Measurements from ENCODE around the gene TTL. TPM values are rescaled to one million over a fixed set of nuclear protein-coding genes. Genes with fewer than 3 reads are reported as not detected.
"Not testable (repeated sequence)": the region's sequence is repeated elsewhere in the genome, so short reads cannot be mapped to it uniquely, and the experiment has no call there.

Gene TTL
- total RNA-seq, 2 donors from 2014 or later = 21.0 to 37.0 TPM

DNA sequence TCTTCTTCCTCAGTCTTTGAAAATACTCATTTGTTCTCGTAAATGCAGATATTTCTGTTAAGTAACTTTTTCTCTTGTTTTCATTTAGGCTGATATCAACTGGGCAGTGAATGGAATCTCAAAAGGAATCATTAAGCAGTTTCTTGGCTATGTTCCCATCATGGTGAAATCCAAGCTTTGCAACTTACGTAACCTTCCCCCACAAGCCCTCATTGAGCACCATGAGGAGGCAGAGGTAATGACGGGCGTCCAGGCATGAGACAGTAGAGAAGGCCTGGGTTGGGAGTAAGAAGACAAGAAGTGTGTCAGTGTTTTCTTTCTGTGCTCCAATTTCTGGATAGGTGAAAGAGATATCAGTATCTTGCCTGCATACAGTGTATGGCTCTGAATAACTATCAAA lies 65.4 kb downstream of the TTL start:
- Mint-ChIP-seq H3K27ac (no peak overlapping the region), H3K27me3 (no peaks in the 10 kb centered on the region), H3K9me3 (no peaks in the 10 kb centered on the region), H3K4me3 (no peak overlapping the region), H3K36me3 (peaks cover 32% of the 10 kb centered on the region), H3K4me1 (ENCODE audit: low read depth in 2 of 2) (peaks cover 5 to 14% of the 10 kb centered on the region in 2 donors)
- DNase-seq (ENCODE audit: low spot score) (no peak), ATAC-seq (no peak)

DNA sequence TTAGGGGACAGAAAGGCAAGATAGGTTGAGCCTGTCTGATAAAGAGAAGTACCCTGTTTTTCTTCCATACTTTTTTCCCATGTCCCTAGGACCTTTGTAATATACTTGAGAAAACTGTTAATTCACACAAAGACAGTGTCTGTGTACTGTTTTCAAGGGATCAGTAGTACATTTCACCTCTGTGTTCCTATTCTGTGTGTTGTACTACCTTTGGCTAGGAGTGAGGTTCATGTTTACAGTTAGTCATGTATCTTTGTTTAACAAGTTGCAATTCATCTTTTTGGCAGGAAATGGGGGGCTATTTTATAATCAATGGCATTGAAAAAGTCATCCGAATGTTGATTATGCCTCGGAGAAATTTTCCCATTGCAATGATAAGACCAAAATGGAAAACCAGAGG lies 67.0 kb downstream of the TTL start:
- H3K27ac Mint-ChIP-seq = no peak overlapping the region
- no peaks in the 10 kb centered on the region for H3K9me3 Mint-ChIP-seq
- no peak for DNase-seq (ENCODE audit: low spot score)
- H3K36me3 Mint-ChIP-seq = peaks cover 32% of the 10 kb centered on the region
- H3K27me3 Mint-ChIP-seq = no peaks in the 10 kb centered on the region
- no peak overlapping the region for H3K4me3 Mint-ChIP-seq
- no peak for ATAC-seq
- H3K4me1 Mint-ChIP-seq (ENCODE audit: low read depth in 2 of 2) = peaks cover 5 to 14% of the 10 kb centered on the region in 2 donors

DNA sequence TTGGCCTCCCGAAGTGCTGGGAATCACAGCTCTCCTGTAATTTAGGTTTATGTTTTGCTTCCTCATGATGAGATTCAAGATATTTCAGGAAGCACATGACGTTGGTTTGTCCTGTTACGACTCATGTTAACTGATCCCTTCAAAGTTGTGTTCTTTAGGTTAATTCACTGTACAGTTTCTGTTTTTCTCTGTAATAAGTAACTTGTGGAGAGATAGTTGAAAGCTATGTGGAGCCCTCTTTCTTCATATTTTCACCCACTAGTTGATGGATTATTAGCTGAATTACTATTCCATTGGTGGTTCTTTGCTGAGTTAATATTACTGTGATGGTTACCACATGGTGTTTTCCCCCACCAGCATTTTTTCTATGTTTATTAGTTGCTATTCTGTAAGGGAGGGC lies 84.1 kb downstream of the TTL start:
- Mint-ChIP-seq H3K9me3 (no peaks in the 10 kb centered on the region), H3K4me3 (no peak overlapping the region), H3K27me3 (no peaks in the 10 kb centered on the region), H3K27ac (no peak overlapping the region), H3K4me1 (ENCODE audit: low read depth in 2 of 2) (no peaks in the 10 kb centered on the region), H3K36me3 (peaks cover 48% of the 10 kb centered on the region)
- ATAC-seq = no peak
- no peak for DNase-seq (ENCODE audit: low spot score)

- not testable (repeated sequence) for ATAC-seq
Measured at GRCh38 chr2:112566508-112566907, 84.6 kb downstream of the TTL start.

DNA sequence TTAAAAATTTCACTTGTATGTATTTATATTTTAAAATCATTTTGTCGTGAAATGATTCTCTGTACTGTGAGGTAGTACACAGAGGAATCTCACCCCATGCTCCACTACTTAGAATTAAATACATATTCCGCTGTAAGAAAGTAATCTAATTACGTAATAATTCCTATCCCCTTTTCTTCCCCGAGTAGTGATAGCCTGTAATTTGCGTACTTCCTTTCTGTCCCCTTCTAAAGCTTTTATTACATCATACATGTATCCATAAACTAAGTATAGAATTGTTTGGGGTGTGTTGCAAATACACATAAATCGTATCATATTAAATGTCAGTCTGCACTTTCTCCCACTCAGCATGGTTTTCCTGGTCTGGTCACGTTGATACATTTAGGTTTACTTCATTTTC lies 90.0 kb downstream of the TTL start:
- H3K36me3 Mint-ChIP-seq = peaks cover 62% of the 10 kb centered on the region
- ATAC-seq (no peak), DNase-seq (ENCODE audit: low spot score) (no peak)
- H3K27me3 Mint-ChIP-seq = no peaks in the 10 kb centered on the region
- no peak overlapping the region for H3K4me3 Mint-ChIP-seq
- no peaks in the 10 kb centered on the region for H3K9me3 Mint-ChIP-seq
- no peak overlapping the region for H3K27ac Mint-ChIP-seq
- peaks cover 0 to 2% of the 10 kb centered on the region in 2 donors for H3K4me1 Mint-ChIP-seq (ENCODE audit: low read depth in 2 of 2)

More at GRCh38 chr2:112566508-112566907, 84.6 kb downstream of the TTL start:
- H3K36me3 Mint-ChIP-seq = peaks cover 50% of the 10 kb centered on the region
- not testable (repeated sequence) for DNase-seq (ENCODE audit: low spot score); H3K27ac Mint-ChIP-seq; H3K4me3 Mint-ChIP-seq; H3K9me3 Mint-ChIP-seq; H3K4me1 Mint-ChIP-seq (ENCODE audit: low read depth in 2 of 2); H3K27me3 Mint-ChIP-seq

DNA sequence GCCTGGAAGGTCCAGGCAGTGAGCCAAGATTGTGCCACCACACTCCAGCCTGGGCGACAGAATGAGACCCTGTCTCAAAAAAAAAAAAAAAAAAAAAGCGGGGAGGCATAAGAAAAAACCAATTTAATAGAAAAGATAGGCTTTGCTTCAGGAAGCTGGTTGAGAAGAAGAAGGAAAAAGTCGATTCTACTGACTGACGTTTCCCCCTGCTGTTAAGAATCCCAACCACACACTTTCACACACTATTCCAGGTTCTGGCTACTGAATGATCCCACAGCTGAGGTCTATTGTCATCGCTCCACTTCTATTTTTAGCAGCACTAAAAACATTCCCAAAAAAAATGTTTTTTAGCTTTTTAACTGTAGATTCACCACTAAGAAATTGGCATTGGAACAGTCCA lies 95.8 kb downstream of the TTL start:
- Mint-ChIP-seq H3K4me3 (no peak overlapping the region), H3K27ac (no peak overlapping the region), H3K36me3 (peaks cover 16% of the 10 kb centered on the region), H3K27me3 (no peaks in the 10 kb centered on the region), H3K4me1 (ENCODE audit: low read depth in 2 of 2) (peaks cover 0 to 5% of the 10 kb centered on the region in 2 donors), H3K9me3 (no peaks in the 10 kb centered on the region)
- DNase-seq (ENCODE audit: low spot score) (no peak), ATAC-seq (no peak)

DNA sequence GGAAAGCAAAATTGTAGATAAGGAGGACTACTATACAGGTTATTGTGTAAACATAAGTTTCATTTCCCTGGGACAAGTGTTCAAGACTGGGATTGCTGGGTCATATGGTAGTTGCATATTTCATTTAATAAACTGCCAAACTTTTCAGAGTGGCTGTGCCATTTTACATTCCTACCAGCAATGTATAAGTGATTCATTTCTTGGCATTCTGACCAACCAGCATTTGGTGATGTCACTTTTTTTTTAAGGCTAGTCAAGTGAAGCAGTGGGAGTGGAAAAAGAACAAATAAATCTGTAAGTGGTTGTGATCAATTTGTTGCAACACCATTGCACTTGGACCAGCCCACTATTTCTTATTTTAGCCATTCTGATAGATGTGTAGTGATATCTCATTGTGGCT lies 97.3 kb downstream of the TTL start:
- no peak for DNase-seq (ENCODE audit: low spot score)
- Mint-ChIP-seq H3K36me3 (peaks cover 16% of the 10 kb centered on the region), H3K27ac (no peak overlapping the region), H3K4me1 (ENCODE audit: low read depth in 2 of 2) (peaks cover 13 to 18% of the 10 kb centered on the region in 2 donors), H3K4me3 (no peak overlapping the region), H3K9me3 (no peaks in the 10 kb centered on the region), H3K27me3 (no peaks in the 10 kb centered on the region)
- ATAC-seq = no peak

GRCh38 chr2:112580084-112580483 lies 98.1 kb downstream of the TTL start:
- no peak overlapping the region for H3K27ac Mint-ChIP-seq
- H3K4me1 Mint-ChIP-seq (ENCODE audit: low read depth in 2 of 2) = peaks cover 20 to 26% of the 10 kb centered on the region in 2 donors
- DNase-seq (ENCODE audit: low spot score) (no peak), ATAC-seq (no peak)
- H3K4me3 Mint-ChIP-seq = no peak overlapping the region
- H3K27me3 Mint-ChIP-seq = no peaks in the 10 kb centered on the region
- H3K36me3 Mint-ChIP-seq = peaks cover 12% of the 10 kb centered on the region
- H3K9me3 Mint-ChIP-seq = no peaks in the 10 kb centered on the region

DNA sequence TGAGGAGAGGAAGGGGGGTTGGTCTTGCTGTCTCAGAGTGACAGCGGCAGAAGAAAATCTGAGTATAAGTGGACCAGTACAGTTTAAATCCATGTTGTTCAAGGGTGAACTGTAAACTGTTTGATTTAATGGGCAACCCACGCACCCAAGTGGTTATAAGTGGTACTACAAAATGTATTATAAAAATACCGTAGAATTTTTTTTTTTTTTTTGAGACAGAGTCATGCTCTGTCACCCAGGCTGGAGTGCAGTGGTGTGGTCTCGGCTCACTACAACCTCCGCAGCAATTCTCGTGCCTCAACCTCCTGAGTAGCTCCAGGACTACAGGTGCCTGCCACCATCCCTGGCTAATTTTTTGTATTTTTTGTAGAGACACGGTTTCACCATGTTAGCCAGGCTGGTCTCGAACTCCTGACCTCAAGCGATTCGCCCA lies 100.4 kb downstream of the TTL start:
- no peak for DNase-seq (ENCODE audit: low spot score)
- H3K27ac Mint-ChIP-seq = peak overlapping the region in 1 of 2 donors; percentile 96
- peak overlapping the region; percentile 7 for H3K4me3 Mint-ChIP-seq
- no peaks in the 10 kb centered on the region for H3K9me3 Mint-ChIP-seq
- peaks cover 37% of the 10 kb centered on the region in 2 donors for H3K4me1 Mint-ChIP-seq (ENCODE audit: low read depth in 2 of 2)
- peak in 1 of 2 donors; percentile 5 for ATAC-seq
- no peaks in the 10 kb centered on the region for H3K27me3 Mint-ChIP-seq
- no peaks in the 10 kb centered on the region for H3K36me3 Mint-ChIP-seq

- Mint-ChIP-seq H3K36me3 (peaks cover 4% of the 10 kb centered on the region), H3K9me3 (no peaks in the 10 kb centered on the region), H3K4me3 (peak overlapping the region; percentile 94), H3K27ac (peak overlapping the region; percentile 96 to 100), H3K27me3 (no peaks in the 10 kb centered on the region), H3K4me1 (ENCODE audit: low read depth in 2 of 2) (peaks cover 39 to 40% of the 10 kb centered on the region in 2 donors)
- ATAC-seq = no peak
- no peak for DNase-seq (ENCODE audit: low spot score)
Measured at GRCh38 chr2:112583497-112584133, 101.7 kb downstream of the TTL start.

GRCh38 chr2:112584134-112584890 lies 102.4 kb downstream of the TTL start, which contains the start of gene CHCHD5:
TSS of gene CHCHD5 (plus strand) at chr2:112584609. CDS start at chr2:112584648, 39 bp downstream.
- DNase-seq (ENCODE audit: low spot score) = peak; percentile 97
- Mint-ChIP-seq H3K27ac (peak within 1 kb of the TSS; percentile 96 to 100), H3K36me3 (peaks cover 5% of the 10 kb centered on the region), H3K4me3 (peak within 1 kb of the TSS; percentile 94), H3K27me3 (no peaks in the 10 kb centered on the region), H3K9me3 (no peaks in the 10 kb centered on the region), H3K4me1 (ENCODE audit: low read depth in 2 of 2) (peaks cover 39 to 40% of the 10 kb centered on the region in 2 donors)
- peak; percentile 95 to 97 for ATAC-seq

DNA sequence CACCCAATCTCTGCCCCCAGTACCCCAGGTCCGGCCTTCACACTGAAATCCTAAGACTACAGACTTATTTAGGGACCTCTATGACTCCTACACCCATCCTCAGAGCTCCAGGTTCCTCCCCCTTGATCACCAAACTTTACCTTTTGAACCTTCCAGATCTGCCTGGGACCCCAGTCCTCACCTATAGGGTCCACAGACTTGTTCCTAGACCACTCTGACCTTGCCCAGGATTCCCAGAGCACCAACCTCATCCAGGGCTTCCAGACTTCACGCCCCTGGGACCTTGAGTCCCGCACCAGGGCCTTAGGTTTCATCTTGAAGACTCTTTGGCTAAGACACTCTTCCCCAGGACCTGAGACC lies 102.9 kb downstream of the TTL start:
- Mint-ChIP-seq H3K27me3 (no peaks in the 10 kb centered on the region), H3K4me3 (peak overlapping the region; percentile 94), H3K4me1 (ENCODE audit: low read depth in 2 of 2) (peaks cover 39 to 40% of the 10 kb centered on the region in 2 donors), H3K27ac (peak overlapping the region; percentile 96 to 100), H3K36me3 (peaks cover 5% of the 10 kb centered on the region), H3K9me3 (no peaks in the 10 kb centered on the region)
- DNase-seq (ENCODE audit: low spot score) (no peak), ATAC-seq (no peak)

- no peaks in the 10 kb centered on the region for H3K27me3 Mint-ChIP-seq
- ATAC-seq (no peak), DNase-seq (ENCODE audit: low spot score) (no peak)
- H3K4me3 Mint-ChIP-seq = peak overlapping the region; percentile 94
- H3K27ac Mint-ChIP-seq = peak overlapping the region; percentile 96 to 100
- H3K4me1 Mint-ChIP-seq (ENCODE audit: low read depth in 2 of 2) = peaks cover 39 to 40% of the 10 kb centered on the region in 2 donors
- peaks cover 5% of the 10 kb centered on the region for H3K36me3 Mint-ChIP-seq
- no peaks in the 10 kb centered on the region for H3K9me3 Mint-ChIP-seq
Measured at GRCh38 chr2:112585400-112585799, 103.4 kb downstream of the TTL start.

DNA sequence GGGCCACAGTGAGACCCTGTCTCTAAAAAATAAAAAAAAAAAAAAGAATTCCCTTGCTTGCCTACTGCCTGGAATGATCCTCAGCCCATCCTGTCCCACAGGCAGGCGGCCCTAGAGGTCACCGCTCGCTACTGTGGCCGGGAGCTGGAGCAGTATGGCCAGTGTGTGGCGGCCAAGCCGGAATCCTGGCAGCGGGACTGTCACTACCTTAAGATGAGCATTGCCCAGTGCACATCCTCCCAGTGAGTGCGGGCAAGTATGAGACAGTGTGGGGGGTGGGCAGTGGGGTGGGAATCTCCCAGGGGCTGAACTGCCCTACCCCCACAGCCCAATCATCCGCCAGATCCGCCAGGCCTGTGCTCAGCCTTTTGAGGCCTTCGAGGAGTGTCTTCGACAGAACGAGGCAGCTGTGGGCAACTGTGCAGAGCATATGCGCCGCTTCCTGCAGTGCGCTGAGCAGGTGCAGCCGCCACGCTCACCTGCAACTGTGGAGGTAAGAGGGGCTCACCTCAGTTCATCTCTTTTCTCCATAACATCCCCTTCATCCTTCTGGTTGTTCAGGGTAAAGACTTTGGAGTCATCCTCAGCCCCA lies 104.0 kb downstream of the TTL start:
- ATAC-seq (no peak), DNase-seq (ENCODE audit: low spot score) (no peak)
- Mint-ChIP-seq H3K9me3 (no peaks in the 10 kb centered on the region), H3K27ac (peak overlapping the region; percentile 96 to 100), H3K4me1 (ENCODE audit: low read depth in 2 of 2) (peaks cover 39 to 40% of the 10 kb centered on the region in 2 donors), H3K27me3 (no peaks in the 10 kb centered on the region), H3K36me3 (peaks cover 5% of the 10 kb centered on the region), H3K4me3 (peak overlapping the region; percentile 5)

Measured in natural killer cell treated with Interleukin-12 subunit alpha and Interleukin-12 subunit beta and Interleukin-15 and Interleukin-18, amount 100 ng/mL, for 72 hours (primary cell).